Right lobe of liver (tissue), 6 donors: ENCODE data around the gene HDGFL3. TPM values are rescaled to one million over a fixed set of nuclear protein-coding genes. Genes with fewer than 3 reads are reported as not detected.

ENCODE experiments used
- ATAC-seq, 4 donors: fragments of 200-7000 bp; cut with Tn5 transposase; one replicate each; pipeline ENCODE4 v1.9.1; 2020; ENCODE audit warnings: mild to moderate bottlenecking in 4 of 4, moderate library complexity in 4 of 4
- DNase-seq, 3 donors: peaks; one replicate each; pipeline ENCODE4 v3.0.0-alpha.2; 2020
- H3K27ac ChIP-seq, 3 donors: fragments of 200-600 bp; one replicate each; pipeline ENCODE4 v1.8.0; 2022
- H3K27me3 ChIP-seq, 2 donors: fragments of 200-600 bp; one replicate each; pipeline ENCODE4 v1.8.0; 2022
- H3K36me3 ChIP-seq, 4 donors: fragments of 200-600 bp; sonication (generic) in 1 of 4; one replicate each; pipeline versions ENCODE4 v1.5.1 to v1.8.0; 2017 to 2022; ENCODE audit warnings: control low read depth in 1 of 4
- H3K4me1 ChIP-seq, 4 donors: fragments of 200-600 bp; sonication (generic) in 1 of 4; one replicate each; pipeline versions ENCODE4 v1.5.1 to v1.8.0; 2017 to 2022; ENCODE audit warnings: control low read depth in 1 of 4
- H3K4me3 ChIP-seq, 3 donors: fragments of 200-600 bp; one replicate each; pipeline ENCODE4 v1.8.0; 2022
- H3K9me3 ChIP-seq, 4 donors: fragments of 200-600 bp; sonication (generic) in 1 of 4; one replicate each; pipeline versions ENCODE4 v1.5.1 to v1.8.0; 2017 to 2022; ENCODE audit warnings: control low read depth in 1 of 4
- POLR2A ChIP-seq: fragments of 450-650 bp; IDR thresholded peaks from one replicate; pipeline ENCODE4 v1.6.1; 2017; ENCODE audit warnings: antibody characterized with exemption, mild to moderate bottlenecking
- WGBS: methylation state at CpG from one replicate; pipeline ENCODE4 v1.1.6; 2018; ENCODE audit warnings: low coverage, low lambda C conversion rate; ENCODE audit not compliant: insufficient coverage; ENCODE audit errors: missing lambda C conversion rate; 5-methylcytosine and 5-hydroxymethylcytosine counted together
- intact Hi-C, 2 donors: fragments of 100-400 bp; cut with DNase I; formaldehyde crosslinking; loops; one replicate each; pipeline versions ENCODE4 v1.11.2 to v1.14.1; 2022
- total RNA-seq, 6 experiments: library from RNA; depleted of rRNA in 2 of 6; stranded (reverse); fragments of >200 nt in 2 of 6; fragmentation: NEBNext Ultra II Directional in 3 of 6; extraction: Animal tissue kit (Norgen Biotek cat#: 25700) in 3 of 6; gene quantifications; one replicate each; pipeline versions ENCODE4 v1.1.0 to v1.2.4, GENCODE V29; 2016 to 2023
- TF ChIP-seq, protein P1 (sequence below), 4 donors: fragments of 200-600 bp in 3 of 4; fragments of 450-650 bp in 1 of 4; IDR thresholded peaks; one replicate each; pipeline versions ENCODE4 v1.5.1 to v1.8.0; 2016 to 2022; ENCODE audit warnings: antibody characterized with exemption in 4 of 4, mild to moderate bottlenecking in 2 of 4
- donor health status: DM: no; HTN: yes; CAD: no.
- donor health status: DM: no; HTN: no; CAD: no.
- donor health status: DM: no; HTN: no; CAD: no.
- donor health status: DM: no; HTN: yes; CAD: no.
- donor health status: DM: no; HTN: yes; CAD: no.

HDGFL3 gene
- total RNA-seq, 6 experiments from 2014 or later, result 0.70 to 3.3 (median 1.7) TPM

GRCh38 chr15:83203543-83203942 is 4.1 kb downstream of the HDGFL3 start:
- WGBS, result 69% methylated on average over 4 of the region's 4 CpGs
- TF ChIP-seq, protein P1, sequence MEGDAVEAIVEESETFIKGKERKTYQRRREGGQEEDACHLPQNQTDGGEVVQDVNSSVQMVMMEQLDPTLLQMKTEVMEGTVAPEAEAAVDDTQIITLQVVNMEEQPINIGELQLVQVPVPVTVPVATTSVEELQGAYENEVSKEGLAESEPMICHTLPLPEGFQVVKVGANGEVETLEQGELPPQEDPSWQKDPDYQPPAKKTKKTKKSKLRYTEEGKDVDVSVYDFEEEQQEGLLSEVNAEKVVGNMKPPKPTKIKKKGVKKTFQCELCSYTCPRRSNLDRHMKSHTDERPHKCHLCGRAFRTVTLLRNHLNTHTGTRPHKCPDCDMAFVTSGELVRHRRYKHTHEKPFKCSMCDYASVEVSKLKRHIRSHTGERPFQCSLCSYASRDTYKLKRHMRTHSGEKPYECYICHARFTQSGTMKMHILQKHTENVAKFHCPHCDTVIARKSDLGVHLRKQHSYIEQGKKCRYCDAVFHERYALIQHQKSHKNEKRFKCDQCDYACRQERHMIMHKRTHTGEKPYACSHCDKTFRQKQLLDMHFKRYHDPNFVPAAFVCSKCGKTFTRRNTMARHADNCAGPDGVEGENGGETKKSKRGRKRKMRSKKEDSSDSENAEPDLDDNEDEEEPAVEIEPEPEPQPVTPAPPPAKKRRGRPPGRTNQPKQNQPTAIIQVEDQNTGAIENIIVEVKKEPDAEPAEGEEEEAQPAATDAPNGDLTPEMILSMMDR (IDR thresholded peaks at IDR 0.05), result no peak
- TF ChIP-seq POLR2A, result no peak
- no peak overlapping the region for H3K4me3 ChIP-seq
- ATAC-seq (no peak), DNase-seq (no peak)
- peaks cover 0 to 11% of the 10 kb centered on the region in 2 donors for H3K27me3 ChIP-seq
- H3K4me1 ChIP-seq, result peaks cover 0 to 7% (median 0%) of the 10 kb centered on the region in 4 donors
- intact Hi-C loops, result no loop called here
- H3K27ac ChIP-seq, result no peak overlapping the region
- no peaks in the 10 kb centered on the region for H3K9me3 ChIP-seq
- no peaks in the 10 kb centered on the region for H3K36me3 ChIP-seq

DNA sequence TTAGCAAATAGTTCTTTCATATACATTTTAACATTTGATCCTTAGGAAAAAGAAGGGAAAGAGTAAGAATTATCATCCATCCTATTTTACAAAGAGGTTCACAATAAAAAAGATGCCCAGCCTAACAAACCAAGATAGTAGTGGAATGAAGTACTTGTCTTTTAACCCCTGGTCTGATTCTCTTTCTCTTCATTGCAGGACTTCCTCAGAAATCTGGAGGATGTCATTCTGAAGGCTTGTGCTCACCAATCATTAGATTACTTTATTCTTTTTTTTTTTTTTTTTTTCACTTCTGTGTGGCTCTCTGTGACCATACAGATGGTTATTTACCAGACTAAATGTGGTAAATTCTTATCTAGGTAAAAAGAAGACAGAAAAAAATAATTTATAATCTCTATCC is 7.0 kb downstream of the HDGFL3 start:
- no peaks in the 10 kb centered on the region for H3K36me3 ChIP-seq
- no peak overlapping the region for H3K27ac ChIP-seq
- no peaks in the 10 kb centered on the region for H3K4me1 ChIP-seq
- TF ChIP-seq POLR2A, result no peak
- TF ChIP-seq, protein P1 (IDR thresholded peaks at IDR 0.05), result no peak
- no peaks in the 10 kb centered on the region for H3K9me3 ChIP-seq
- intact Hi-C loops, result no loop called here
- ATAC-seq (no peak), DNase-seq (no peak)
- H3K27me3 ChIP-seq, result peaks cover 0 to 4% of the 10 kb centered on the region in 2 donors
- no peak overlapping the region for H3K4me3 ChIP-seq

- 84% methylated on average over 5 of the region's 7 CpGs for WGBS
- H3K4me3 ChIP-seq, result no peak overlapping the region
- intact Hi-C loops, result no loop called here
- H3K27me3 ChIP-seq, result peaks cover 0 to 4% of the 10 kb centered on the region in 2 donors
- DNase-seq, result no peak
- no peaks in the 10 kb centered on the region for H3K4me1 ChIP-seq
- H3K9me3 ChIP-seq, result no peaks in the 10 kb centered on the region
- no peaks in the 10 kb centered on the region for H3K36me3 ChIP-seq
- ATAC-seq, result no peak
- no peak overlapping the region for H3K27ac ChIP-seq
- TF ChIP-seq POLR2A, result no peak
- TF ChIP-seq, protein P1 (IDR thresholded peaks at IDR 0.05), result no peak
These were observed 7.5 kb downstream of the HDGFL3 start for GRCh38 chr15:83200162-83200561.

GRCh38 chr15:83199288-83199687 is 8.3 kb downstream of the HDGFL3 start:
- 73% methylated on average over 1 of the region's 1 CpG for WGBS
- no peaks in the 10 kb centered on the region for H3K36me3 ChIP-seq
- no peaks in the 10 kb centered on the region for H3K9me3 ChIP-seq
- no peak overlapping the region for H3K4me3 ChIP-seq
- no peak for DNase-seq
- intact Hi-C loops, result no loop called here
- H3K4me1 ChIP-seq, result no peaks in the 10 kb centered on the region
- no peak overlapping the region for H3K27ac ChIP-seq
- TF ChIP-seq, protein P1 (IDR thresholded peaks at IDR 0.05), result no peak
- TF ChIP-seq POLR2A, result no peak
- ATAC-seq, result no peak
- peaks cover 0 to 4% of the 10 kb centered on the region in 2 donors for H3K27me3 ChIP-seq

- WGBS, result 43% methylated on average over 3 of the region's 3 CpGs
- Histone ChIP-seq H3K27me3 (peaks cover 0 to 4% of the 10 kb centered on the region in 2 donors), H3K9me3 (no peaks in the 10 kb centered on the region), H3K36me3 (no peaks in the 10 kb centered on the region), H3K4me1 (no peaks in the 10 kb centered on the region), H3K27ac (no peak overlapping the region), H3K4me3 (no peak overlapping the region)
- intact Hi-C loops, result no loop called here
- ATAC-seq (no peak), DNase-seq (no peak)
- TF ChIP-seq POLR2A, result no peak
- TF ChIP-seq, protein P1 (IDR thresholded peaks at IDR 0.05), result no peak
These were observed 9.1 kb downstream of the HDGFL3 start for GRCh38 chr15:83198476-83198875.
